ENCODE data around the gene TEX13D.

DNA sequence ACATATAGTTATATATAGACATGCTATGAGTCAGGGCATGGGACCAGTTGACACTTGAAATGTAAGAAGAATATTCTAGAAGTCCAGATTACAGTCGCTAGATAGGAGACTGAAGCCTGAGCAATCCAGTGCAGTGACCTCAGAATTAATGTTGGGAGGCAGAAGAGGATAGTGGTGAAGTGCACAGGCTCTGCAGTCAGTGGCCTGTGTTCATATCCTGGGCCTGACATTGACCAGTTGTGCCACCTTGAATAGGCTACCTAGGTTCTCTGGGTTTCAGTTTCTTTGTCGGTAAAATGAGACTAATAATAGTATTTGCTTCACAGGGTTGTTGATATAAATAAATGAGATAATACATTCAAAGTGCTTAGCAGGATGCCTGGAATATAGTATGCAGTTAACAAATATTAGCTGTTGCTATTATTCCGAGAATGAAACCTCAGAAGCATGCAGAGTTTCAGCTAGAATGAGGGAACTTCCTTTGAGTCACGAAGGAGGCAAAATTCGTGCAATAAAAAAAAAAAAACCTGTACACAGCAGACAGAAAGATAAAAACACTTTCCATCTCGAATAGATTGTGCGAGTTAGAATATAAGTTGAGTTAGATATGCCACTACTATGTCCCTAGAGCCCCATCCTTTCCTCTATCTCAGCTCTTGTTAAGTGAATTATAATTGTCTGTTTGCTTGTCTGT is 9.9 kb downstream of the TEX13D start:
- no peak for TF ChIP-seq EZH2 (IDR thresholded peaks at IDR 0.05; ENCODE audit: insufficient read depth, poor library complexity, severe bottlenecking)
- TF ChIP-seq EZH2phosphoT487 (IDR thresholded peaks at IDR 0.05; ENCODE audit: insufficient read depth, low read depth) = no peak
